B cell (primary cell): ENCODE measurements around the gene PLP2. TPM values are rescaled to one million over a fixed set of nuclear protein-coding genes. Genes with fewer than 3 reads are reported as not detected.

Source experiments
- ATAC-seq: fragments of 200-7000 bp; cut with Tn5 transposase; one replicate; pipeline ENCODE4 v1.10.0; 2021; ENCODE audit warnings: low read depth, mild to moderate bottlenecking, moderate number of reproducible peaks, moderate library complexity
- CTCF ChIA-PET: fragments of 350-600 bp; sonication (Branson Sonifier 250); formaldehyde crosslinking; loops from one replicate; lab custom pipeline; 2021; ENCODE audit warnings: antibody characterized with exemption, inconsistent platforms; lab: Charles Lee
- POLR2A ChIA-PET: fragments of 350-600 bp; sonication (Branson Sonifier 250); formaldehyde crosslinking; loops from one replicate; lab custom pipeline; 2021; ENCODE audit warnings: antibody characterized with exemption; lab: Charles Lee
- DNase-seq: peaks from one replicate; pipeline ENCODE4 v3.0.0; 2013
- H2AFZ ChIP-seq: 2 replicates; pipeline ENCODE4 v1.6.1; 2012; ENCODE audit warnings: mild to moderate bottlenecking, low read depth, low read length; ENCODE audit not compliant: insufficient read depth, poor library complexity, severe bottlenecking
- H3K27ac ChIP-seq, 2 donors: 1 replicate in 1 of 2; 2 replicates in 1 of 2; pipeline ENCODE4 v1.5.1; 2012 to 2013; ENCODE audit warnings: low read length in 2 of 2, mild to moderate bottlenecking in 2 of 2, moderate library complexity in 1 of 2
- H3K27me3 ChIP-seq, 4 experiments: fragments of 200-600 bp in 1 of 4; sonication (generic) in 1 of 4; replicated peaks in 1 of 4; 1 replicate in 2 of 4; 2 replicates in 2 of 4; pipeline versions ENCODE4 v1.6.1 to v1.7.0; 2013 to 2016; ENCODE audit warnings: low read length in 3 of 4, mild to moderate bottlenecking in 2 of 4, mixed read lengths in 1 of 4, moderate library complexity in 1 of 4; ENCODE audit not compliant: insufficient read depth in 4 of 4, control insufficient read depth in 3 of 4; ENCODE audit errors: control extremely low read depth in 1 of 4
- H3K36me3 ChIP-seq, 2 experiments: replicated peaks in 1 of 2; 1 replicate in 1 of 2; 2 replicates in 1 of 2; pipeline versions ENCODE4 v1.6.1 to v1.7.1; 2013; ENCODE audit warnings: low read length in 1 of 2; ENCODE audit not compliant: insufficient read depth in 2 of 2, control insufficient read depth in 1 of 2; ENCODE audit errors: control extremely low read depth in 1 of 2, extremely low read depth in 1 of 2
- H3K4me1 ChIP-seq, 2 donors: fragments of 200-600 bp in 1 of 2; sonication (generic) in 1 of 2; 1 replicate in 1 of 2; 2 replicates in 1 of 2; pipeline versions ENCODE4 v1.5.1 to v1.6.1; 2013 to 2017; ENCODE audit warnings: low read length in 2 of 2; ENCODE audit not compliant: control insufficient read depth in 2 of 2, insufficient read depth in 2 of 2
- H3K4me2 ChIP-seq: replicated peaks from 2 replicates; pipeline ENCODE3; 2012; ENCODE audit warnings: mild to moderate bottlenecking, low read depth, low read length; ENCODE audit not compliant: poor library complexity, severe bottlenecking
- H3K4me3 ChIP-seq, 5 experiments: fragments of 200-600 bp in 1 of 5; sonication (generic) in 1 of 5; 1 replicate in 3 of 5; 2 replicates in 2 of 5; pipeline versions ENCODE4 v1.5.1 to v1.7.0; 2011 to 2016; ENCODE audit warnings: low read length in 4 of 5, mild to moderate bottlenecking in 4 of 5, low read depth in 2 of 5, control low read depth in 1 of 5, moderate library complexity in 1 of 5; ENCODE audit not compliant: insufficient read depth in 1 of 5; ENCODE audit errors: control extremely low read depth in 1 of 5, extremely low read depth in 1 of 5
- H3K79me2 ChIP-seq: fragments of 200-600 bp; sonication (generic); one replicate; pipeline ENCODE4 v1.6.0; 2016; ENCODE audit warnings: low read length; ENCODE audit not compliant: control insufficient read depth, insufficient read depth
- H3K9ac ChIP-seq: fragments of 200-600 bp; sonication (generic); 2 replicates; pipeline ENCODE4 v1.6.1; 2017; ENCODE audit warnings: mild to moderate bottlenecking, low read length, moderate library complexity
- H3K9me3 ChIP-seq, 3 donors: one replicate each; pipeline versions ENCODE4 v1.6.1 to v1.7.1; 2013; ENCODE audit warnings: low read length in 2 of 3; ENCODE audit not compliant: control insufficient read depth in 2 of 3, insufficient read depth in 1 of 3; ENCODE audit errors: control extremely low read depth in 1 of 3
- H4K20me1 ChIP-seq: 2 replicates; pipeline ENCODE4 v1.6.0; 2012; ENCODE audit warnings: mild to moderate bottlenecking, low read length; ENCODE audit not compliant: insufficient read depth, control insufficient read depth, poor library complexity, severe bottlenecking
- H3K27ac Mint-ChIP-seq: one replicate; pipeline ENCODE4 v1.8.0; 2021; ENCODE audit warnings: mixed read lengths
- H3K27me3 Mint-ChIP-seq: one replicate; pipeline ENCODE4 v1.8.0; 2021; ENCODE audit warnings: mixed read lengths
- H3K4me1 Mint-ChIP-seq: one replicate; pipeline ENCODE4 v1.8.0; 2021; ENCODE audit warnings: mixed read lengths
- H3K4me3 Mint-ChIP-seq: one replicate; pipeline ENCODE4 v1.8.0; 2021; ENCODE audit warnings: mixed read lengths
- H3K9me3 Mint-ChIP-seq: one replicate; pipeline ENCODE4 v1.8.0; 2022; ENCODE audit warnings: mixed read lengths; ENCODE audit not compliant: insufficient read depth
- EZH2 ChIP-seq: IDR thresholded peaks from 2 replicates; pipeline ENCODE4 v1.6.1; 2012; ENCODE audit warnings: borderline replicate concordance, low read depth, mild to moderate bottlenecking, moderate library complexity, low read length; ENCODE audit not compliant: insufficient read depth, poor library complexity, severe bottlenecking
- WGBS: methylation state at CpG from one replicate; pipeline ENCODE4 v1.1.5; 2013; ENCODE audit warnings: missing lambda C conversion rate; ENCODE audit not compliant: insufficient coverage; 5-methylcytosine and 5-hydroxymethylcytosine counted together
- intact Hi-C: fragments of 100-400 bp; cut with micrococcal nuclease; formaldehyde crosslinking; loops from one replicate; pipeline ENCODE4 v1.10.0; 2022
- polyA plus RNA-seq: library from polyadenylated mRNA; depleted of rRNA; stranded (reverse); fragments of >200 nt; gene quantifications from 2 replicates; pipeline ENCODE4 v1.2.3, GENCODE V29; 2012
- total RNA-seq, 2 donors: library from RNA; stranded (reverse); fragments of 120-200 nt in 1 of 2; gene quantifications; 1 replicate in 1 of 2; 2 replicates in 1 of 2; pipeline versions ENCODE4 v1.2.3 to v1.2.4, GENCODE V29; 2013 to 2022
- TF ChIP-seq, protein P1 (sequence below): fragments of 200-600 bp; IDR thresholded peaks from one replicate; pipeline ENCODE4 v1.8.0; 2022; ENCODE audit warnings: antibody characterized with exemption, mild to moderate bottlenecking

The PLP2 gene
- total and polyA plus RNA-seq, 2 donors (not counting 1 experiment from before 2014, with no cell fraction given) = 194 to 214 TPM

DNA sequence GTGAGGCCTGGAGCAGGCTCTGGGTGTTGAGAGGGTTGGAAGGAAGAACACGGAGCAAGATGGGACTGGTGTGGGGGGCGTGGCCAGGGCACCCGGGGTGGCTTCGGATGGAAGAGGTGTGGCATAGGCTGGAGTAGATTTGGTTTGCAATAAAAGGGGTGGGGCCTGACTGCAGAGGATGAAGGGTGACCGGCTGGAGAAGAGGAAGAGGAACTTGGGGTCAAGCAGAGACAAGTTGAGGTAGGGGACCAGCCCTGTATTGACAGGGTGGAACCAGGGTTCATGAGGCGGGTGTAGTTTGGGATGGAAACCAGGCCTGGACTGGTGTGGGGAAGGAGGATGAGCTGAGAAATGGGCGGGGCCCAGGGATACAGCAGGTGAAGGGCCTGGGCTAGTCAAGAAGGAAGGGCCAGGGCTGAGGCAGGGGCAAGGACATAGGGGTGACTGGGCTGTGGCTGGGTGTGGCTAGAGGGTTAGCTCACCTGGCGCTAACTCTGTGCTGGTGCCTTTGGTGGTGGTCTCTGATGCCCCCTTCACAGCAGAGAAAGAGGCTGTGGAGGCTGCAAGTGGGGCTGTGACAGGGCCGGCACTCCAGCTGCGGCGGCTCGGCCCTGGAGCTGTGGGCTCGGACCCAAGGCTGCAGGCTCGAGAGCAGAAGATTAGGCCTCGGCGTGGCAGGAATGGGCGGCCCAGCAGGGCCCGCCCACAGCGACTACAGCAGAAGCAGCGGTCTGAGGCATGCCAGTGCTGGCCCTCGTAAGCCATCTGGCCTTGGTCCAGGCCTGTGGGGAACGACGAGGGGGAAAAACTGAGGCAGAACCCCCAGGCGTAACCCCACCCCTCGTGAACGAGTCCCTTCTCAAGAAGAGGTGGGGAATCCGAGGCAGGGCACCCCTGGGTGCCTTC, 5.0 kb downstream of the PLP2 start:
- no peak overlapping the region for H3K9ac ChIP-seq

More for the DNA sequence above, 5.0 kb downstream of the PLP2 start:
- Histone ChIP-seq H3K4me3 (no peak overlapping the region), H3K27ac (no peak overlapping the region), H3K4me1 (peaks cover 6 to 20% of the 10 kb centered on the region in 2 donors), H3K9me3 (no peaks in the 10 kb centered on the region), H3K79me2 (peaks cover 9% of the 10 kb centered on the region), H2AFZ (no peak overlapping the region), H3K27me3 (no peaks in the 10 kb centered on the region), H3K36me3 (peaks cover 0 to 29% of the 10 kb centered on the region in 2 experiments), H3K4me2 (peak overlapping the region; percentile 21), H4K20me1 (peaks cover 9% of the 10 kb centered on the region)
- intact Hi-C loops = no loop called here
- Mint-ChIP-seq H3K27me3 (no peaks in the 10 kb centered on the region), H3K4me1 (peaks cover 33% of the 10 kb centered on the region), H3K27ac (peak overlapping the region; percentile 57), H3K9me3 (no peaks in the 10 kb centered on the region), H3K4me3 (no peak overlapping the region)
- ATAC-seq (no peak), DNase-seq (no peak)
- TF ChIP-seq, protein P1, sequence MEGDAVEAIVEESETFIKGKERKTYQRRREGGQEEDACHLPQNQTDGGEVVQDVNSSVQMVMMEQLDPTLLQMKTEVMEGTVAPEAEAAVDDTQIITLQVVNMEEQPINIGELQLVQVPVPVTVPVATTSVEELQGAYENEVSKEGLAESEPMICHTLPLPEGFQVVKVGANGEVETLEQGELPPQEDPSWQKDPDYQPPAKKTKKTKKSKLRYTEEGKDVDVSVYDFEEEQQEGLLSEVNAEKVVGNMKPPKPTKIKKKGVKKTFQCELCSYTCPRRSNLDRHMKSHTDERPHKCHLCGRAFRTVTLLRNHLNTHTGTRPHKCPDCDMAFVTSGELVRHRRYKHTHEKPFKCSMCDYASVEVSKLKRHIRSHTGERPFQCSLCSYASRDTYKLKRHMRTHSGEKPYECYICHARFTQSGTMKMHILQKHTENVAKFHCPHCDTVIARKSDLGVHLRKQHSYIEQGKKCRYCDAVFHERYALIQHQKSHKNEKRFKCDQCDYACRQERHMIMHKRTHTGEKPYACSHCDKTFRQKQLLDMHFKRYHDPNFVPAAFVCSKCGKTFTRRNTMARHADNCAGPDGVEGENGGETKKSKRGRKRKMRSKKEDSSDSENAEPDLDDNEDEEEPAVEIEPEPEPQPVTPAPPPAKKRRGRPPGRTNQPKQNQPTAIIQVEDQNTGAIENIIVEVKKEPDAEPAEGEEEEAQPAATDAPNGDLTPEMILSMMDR = no peak
- TF ChIP-seq EZH2 = no peak
- ChIA-PET POLR2A (no interaction called here), CTCF (interaction anchor here (1.3 to 1.5 kb wide), 2 partner anchors 10 to 57 kb away, joined by 3 to 7 read pairs; no protein-coding TSS in a partner anchor)
- WGBS = 83% methylated on average over 12 of the region's 27 CpGs
